WI38 (cell line): Measurements from ENCODE around the gene ERMARD.

ENCODE experiments used
- H3K4me3 ChIP-seq: 2 replicates; pipeline ENCODE4 v1.5.1; 2011; ENCODE audit warnings: low read depth, mild to moderate bottlenecking, control low read depth, low read length
- TF ChIP-seq, protein P1 (sequence below): IDR thresholded peaks from 2 replicates; pipeline ENCODE4 v1.5.1; 2012; ENCODE audit warnings: low read depth, mild to moderate bottlenecking, control low read depth, low read length

Gene ERMARD

DNA sequence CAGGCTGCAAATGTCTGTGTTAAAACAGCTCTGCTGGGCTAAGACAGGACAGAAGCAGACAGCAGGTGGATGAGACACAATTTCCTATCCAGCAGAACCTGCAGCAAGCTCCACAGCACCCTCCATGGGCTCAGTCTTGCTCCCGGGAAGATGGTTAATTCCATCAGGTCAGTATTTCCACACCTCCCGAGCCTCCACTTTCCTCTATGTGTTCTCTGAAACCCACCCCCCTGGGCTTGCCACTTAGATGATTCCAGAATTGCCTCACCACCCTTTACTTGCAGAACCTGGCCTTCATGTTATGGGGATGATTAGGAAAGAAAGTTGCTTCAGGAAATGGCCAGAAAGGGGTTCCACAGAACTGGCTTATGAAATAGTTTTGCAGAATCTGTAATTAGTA lies 43.8 kb downstream of the ERMARD start:
- TF ChIP-seq, protein P1, sequence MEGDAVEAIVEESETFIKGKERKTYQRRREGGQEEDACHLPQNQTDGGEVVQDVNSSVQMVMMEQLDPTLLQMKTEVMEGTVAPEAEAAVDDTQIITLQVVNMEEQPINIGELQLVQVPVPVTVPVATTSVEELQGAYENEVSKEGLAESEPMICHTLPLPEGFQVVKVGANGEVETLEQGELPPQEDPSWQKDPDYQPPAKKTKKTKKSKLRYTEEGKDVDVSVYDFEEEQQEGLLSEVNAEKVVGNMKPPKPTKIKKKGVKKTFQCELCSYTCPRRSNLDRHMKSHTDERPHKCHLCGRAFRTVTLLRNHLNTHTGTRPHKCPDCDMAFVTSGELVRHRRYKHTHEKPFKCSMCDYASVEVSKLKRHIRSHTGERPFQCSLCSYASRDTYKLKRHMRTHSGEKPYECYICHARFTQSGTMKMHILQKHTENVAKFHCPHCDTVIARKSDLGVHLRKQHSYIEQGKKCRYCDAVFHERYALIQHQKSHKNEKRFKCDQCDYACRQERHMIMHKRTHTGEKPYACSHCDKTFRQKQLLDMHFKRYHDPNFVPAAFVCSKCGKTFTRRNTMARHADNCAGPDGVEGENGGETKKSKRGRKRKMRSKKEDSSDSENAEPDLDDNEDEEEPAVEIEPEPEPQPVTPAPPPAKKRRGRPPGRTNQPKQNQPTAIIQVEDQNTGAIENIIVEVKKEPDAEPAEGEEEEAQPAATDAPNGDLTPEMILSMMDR: no peak
- no peak overlapping the region for H3K4me3 ChIP-seq

DNA sequence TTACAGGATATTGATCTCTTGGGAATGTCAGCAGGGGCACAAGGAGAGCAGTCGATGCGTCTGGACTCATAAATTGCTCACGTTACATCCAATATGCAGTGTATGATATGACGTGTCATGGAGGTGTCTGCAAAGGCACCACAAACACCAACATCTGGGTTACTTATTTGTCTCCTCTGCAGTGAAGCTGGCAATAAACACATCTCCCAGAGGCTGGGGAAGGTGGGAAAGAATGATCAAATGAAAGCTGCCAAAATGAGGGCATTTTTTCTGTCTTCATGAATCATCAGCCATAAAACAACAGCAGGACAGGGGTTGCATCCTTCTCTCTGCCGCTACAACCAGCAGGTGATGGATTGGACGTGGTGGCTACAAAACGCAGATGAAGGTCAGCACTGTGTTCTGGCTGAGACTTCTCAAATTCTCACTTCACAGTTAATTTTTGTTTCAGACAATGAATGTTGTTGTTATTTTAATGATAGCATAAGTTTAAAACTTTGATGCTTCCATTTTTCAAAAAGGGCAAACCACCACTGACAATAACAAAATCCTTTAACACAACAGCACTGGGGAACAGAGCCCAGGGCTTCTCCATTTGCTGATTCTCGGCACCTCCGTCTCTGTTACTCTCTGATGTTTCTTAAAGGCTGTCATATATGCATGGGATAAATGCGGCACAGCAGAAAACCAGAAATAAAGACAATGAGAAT lies 47.5 kb downstream of the ERMARD start:
- H3K4me3 ChIP-seq: no peak overlapping the region
- TF ChIP-seq, protein P1: no peak

DNA sequence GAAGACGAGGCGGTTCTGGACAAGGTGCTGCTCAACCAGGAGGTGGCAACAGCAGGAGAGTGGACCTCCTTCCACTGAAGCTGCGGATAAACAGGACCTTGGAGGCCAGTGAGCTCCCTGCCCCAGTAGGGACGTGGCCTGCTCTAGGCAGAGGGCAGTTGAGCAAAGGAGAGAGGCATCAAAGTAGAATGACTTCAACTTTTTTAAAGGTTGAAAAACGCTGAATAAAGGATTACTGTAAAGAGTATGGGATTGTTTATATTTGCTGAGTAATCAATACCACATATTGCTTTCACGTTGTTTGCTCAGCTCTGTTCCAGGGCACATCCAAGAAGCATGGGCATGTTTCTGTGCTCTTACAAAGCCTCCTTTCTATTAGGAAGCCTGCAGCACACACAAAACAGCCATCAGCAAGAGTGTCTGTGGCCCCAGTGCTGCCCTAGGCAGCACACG lies 48.1 kb downstream of the ERMARD start:
- H3K4me3 ChIP-seq: no peak overlapping the region
- TF ChIP-seq, protein P1: no peak

DNA sequence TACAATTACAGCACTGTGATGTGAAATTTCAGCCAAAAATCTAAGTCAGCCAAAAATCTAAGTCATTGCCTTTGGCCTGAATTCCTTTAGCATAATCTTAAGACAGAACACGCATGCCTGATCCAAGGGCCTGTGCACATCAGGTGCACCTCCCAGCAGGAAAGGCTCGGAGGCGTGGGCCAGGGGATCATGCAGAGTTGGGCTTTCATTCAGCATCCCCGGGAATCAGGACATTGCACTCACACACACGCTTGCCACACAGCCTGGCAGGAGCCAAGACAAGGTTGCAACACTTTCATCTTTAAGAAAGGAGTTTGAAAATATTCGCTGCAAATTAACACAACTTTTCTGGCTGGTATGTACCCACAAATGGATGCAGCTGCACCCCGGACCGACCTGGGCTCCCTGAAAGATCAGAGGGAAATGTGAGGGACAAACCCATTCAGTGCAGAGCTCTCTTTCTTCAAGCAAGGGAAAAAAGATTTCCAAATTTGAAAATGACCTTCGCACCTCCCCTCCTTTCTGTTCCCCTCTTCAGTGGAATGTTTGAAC lies 48.8 kb downstream of the ERMARD start:
- no peak overlapping the region for H3K4me3 ChIP-seq
- TF ChIP-seq, protein P1: no peak

DNA sequence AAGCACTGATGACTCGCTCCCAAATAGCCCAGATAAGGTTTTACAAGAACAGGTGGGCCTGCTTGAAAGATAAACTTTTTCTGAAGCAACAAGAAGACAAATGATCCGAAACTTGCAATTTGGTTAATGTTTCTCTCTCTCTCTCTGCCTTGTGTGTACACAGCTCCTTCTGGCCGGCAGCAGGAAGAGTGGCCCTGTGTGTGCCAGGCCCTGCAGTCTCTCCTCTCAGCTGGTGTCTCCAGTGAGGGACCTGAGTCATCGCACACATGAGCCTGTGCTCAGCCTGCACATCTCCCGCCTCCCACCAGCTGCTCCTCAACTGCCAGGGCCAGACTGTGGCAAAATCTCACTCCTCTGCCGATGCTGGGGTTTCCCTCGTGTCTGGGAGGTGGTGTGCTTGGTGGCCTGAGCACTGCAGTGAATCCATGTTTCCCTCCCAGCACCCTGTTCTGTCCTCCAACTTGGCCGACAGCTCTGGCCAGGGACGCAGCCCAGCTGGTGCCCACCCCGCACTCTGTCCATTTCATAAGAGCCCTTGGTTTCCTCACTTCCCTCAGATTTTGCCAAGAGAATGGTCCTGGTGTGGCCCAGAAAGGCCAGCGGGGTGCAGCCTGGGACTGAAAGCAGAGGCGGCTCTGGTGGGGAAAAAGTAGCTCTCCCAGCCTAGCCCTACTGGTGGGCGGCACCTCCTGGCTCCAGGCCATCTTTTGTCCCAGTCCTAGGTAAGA lies 49.4 kb downstream of the ERMARD start:
- TF ChIP-seq, protein P1: no peak
- no peak overlapping the region for H3K4me3 ChIP-seq

DNA sequence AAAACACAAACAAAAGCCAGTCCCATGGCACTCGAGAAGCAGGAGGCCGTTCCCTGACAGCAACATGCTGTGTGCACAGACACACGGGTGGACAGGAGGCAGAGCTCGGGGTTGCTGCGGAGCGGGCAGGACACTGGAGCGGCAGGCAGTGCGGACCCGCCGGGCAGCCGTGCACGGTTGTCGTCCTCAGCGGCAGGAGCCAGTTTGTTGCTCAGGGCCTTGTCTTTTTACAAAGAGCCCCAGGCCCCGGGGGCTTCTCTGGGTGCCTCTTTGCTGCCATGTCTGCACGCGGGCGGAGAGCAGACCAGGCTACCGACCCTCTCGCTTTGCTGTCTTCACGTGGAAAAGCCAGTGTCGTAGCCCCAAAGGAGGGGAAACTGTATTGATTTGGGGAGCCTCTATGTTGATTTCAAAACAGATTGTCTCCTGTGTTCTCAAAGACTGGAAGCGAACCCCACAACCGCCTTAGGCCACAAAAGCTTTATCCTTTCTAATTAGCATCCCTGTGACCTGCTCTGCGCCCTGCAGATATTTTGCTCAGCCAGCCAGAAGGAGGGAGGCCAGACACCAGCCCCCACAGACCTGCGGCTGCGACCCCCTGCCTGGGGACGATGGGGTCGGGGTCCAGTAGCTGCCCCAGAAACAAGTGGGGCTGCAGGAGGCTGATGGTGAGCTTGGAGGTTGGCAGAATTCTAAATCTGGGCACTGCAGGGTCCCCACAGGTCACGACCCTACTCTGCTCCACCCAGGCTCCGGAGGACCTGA lies 50.2 kb downstream of the ERMARD start:
- H3K4me3 ChIP-seq: no peak overlapping the region
- TF ChIP-seq, protein P1: no peak
